ENCODE data around the gene CEP70. TPM values are rescaled to one million over a fixed set of nuclear protein-coding genes. Genes with fewer than 3 reads are reported as not detected.

Gene CEP70
- total and polyA plus RNA-seq, 2 of the 13 experiments (the other 11 are each of a cell fraction or from before 2014, with no cell fraction given), result 4.0 to 22.3 TPM

- TF ChIP-seq ZNF362 (CRISPR knock-in tag; IDR thresholded peaks at IDR 0.05; ENCODE audit: borderline replicate concordance) (no peak), ZNF768 (CRISPR knock-in tag; IDR thresholded peaks at IDR 0.05) (peak; percentile 53; the same call in 1 of the 2 replicates), ZNF136 (CRISPR knock-in tag; IDR thresholded peaks at IDR 0.05; ENCODE audit: low read depth) (no peak), U2AF2 (IDR thresholded peaks at IDR 0.05; ENCODE audit: low read depth, low read length) (no peak), ATF3 (CRISPR knock-in tag; IDR thresholded peaks at IDR 0.05) (no peak; the same call in 1 of the 2 replicates), HNF4G (IDR thresholded peaks at IDR 0.05; ENCODE audit: borderline replicate concordance, low read depth, low read length) (no peak), HNF4G (CRISPR knock-in tag; IDR thresholded peaks at IDR 0.05; ENCODE audit: borderline replicate concordance, low read depth) (0 out of 2 replicates have a peak, but pooled peaks have one; percentile 20), TFDP2 (CRISPR knock-in tag; IDR thresholded peaks at IDR 0.05) (peak; percentile 68), POLR2G (IDR thresholded peaks at IDR 0.05; ENCODE audit: low read depth, low read length) (peak; percentile 79), ZNF232 (CRISPR knock-in tag; IDR thresholded peaks at IDR 0.05; ENCODE audit: borderline replicate concordance) (peak; percentile 77), JUNB (CRISPR knock-in tag; IDR thresholded peaks at IDR 0.05; ENCODE audit: borderline replicate concordance) (no peak), PITX1 (CRISPR knock-in tag; IDR thresholded peaks at IDR 0.05) (peak; percentile 32), GTF3A (CRISPR knock-in tag; conservative IDR thresholded peaks at IDR 0.05) (no peak), ZNF280B (CRISPR knock-in tag; IDR thresholded peaks at IDR 0.05; ENCODE audit: borderline replicate concordance) (peak; percentile 57; the same call in 1 of the 2 replicates), NFE2 (CRISPR knock-in tag; IDR thresholded peaks at IDR 0.05) (no peak; the same call in 1 of the 2 replicates), ZBTB8A (CRISPR knock-in tag; IDR thresholded peaks at IDR 0.05; ENCODE audit: borderline replicate concordance, low read depth) (no peak), ZNF484 (CRISPR knock-in tag; IDR thresholded peaks at IDR 0.05; ENCODE audit: borderline replicate concordance, low read depth) (no peak), PHF5A (CRISPR knock-in tag; IDR thresholded peaks at IDR 0.05; ENCODE audit: low read depth, unreplicated experiment) (no peak), ZNF687 (CRISPR knock-in tag; IDR thresholded peaks at IDR 0.05) (peak; percentile 98), ZIK1 (CRISPR knock-in tag; IDR thresholded peaks at IDR 0.05; ENCODE audit: borderline replicate concordance, low read depth) (no peak)
These were observed at the start of gene CEP70 (continued) for GRCh38 chr3:138594150-138594934.
